ENCODE data around the gene ENPEP. TPM values are rescaled to one million over a fixed set of nuclear protein-coding genes. Genes with fewer than 3 reads are reported as not detected.

The ENPEP gene
- total RNA-seq, 1 donor from 2014 or later = 0.78 TPM

GRCh38 chr4:110610620-110610939 is 134.6 kb downstream of the ENPEP start:
- DNase-seq = no peak

- DNase-seq = no peak
Measured at GRCh38 chr4:110610940-110611831, 135.2 kb downstream of the ENPEP start.

DNA sequence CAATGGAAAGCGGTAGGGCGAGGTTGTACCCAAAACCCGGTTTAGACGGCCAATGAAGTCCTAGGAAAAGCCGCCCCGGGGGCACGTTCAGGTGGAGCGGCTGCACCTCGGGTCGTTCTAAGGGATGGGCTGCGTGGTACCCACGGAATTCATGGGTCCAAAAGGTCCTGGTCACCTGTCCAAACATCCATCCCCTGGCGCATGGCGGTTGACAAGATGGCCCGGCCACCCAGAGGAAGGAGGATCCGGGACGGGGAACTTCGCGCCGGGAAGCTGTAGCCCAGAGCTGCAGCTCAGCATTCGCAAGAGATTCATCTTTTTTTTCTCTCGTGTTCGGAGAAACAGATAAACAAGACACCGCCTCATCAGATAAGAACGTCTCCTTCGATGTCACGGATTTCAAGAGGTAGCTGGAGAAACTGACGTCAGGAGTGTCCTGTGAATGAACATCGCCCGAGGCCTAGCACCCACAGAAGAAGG is 136.1 kb downstream of the ENPEP start:
- DNase-seq = no peak

GRCh38 chr4:110612631-110613269 is 136.8 kb downstream of the ENPEP start:
- no peak for DNase-seq

GRCh38 chr4:110613745-110614144 is 137.8 kb downstream of the ENPEP start:
- no peak for DNase-seq

GRCh38 chr4:110614173-110614963 is 138.4 kb downstream of the ENPEP start:
- no peak for DNase-seq

Small RNAs within 50 kb of the gene (small RNA-seq; reads per million reads assigned to genes)
- gene RF00494 = not detected

Other genes starting within 250 kb of the ENPEP start
- not detected for gene PITX2, start 146.9 kb downstream of the ENPEP start, total RNA-seq

Data from occipital lobe (tissue), 3 donors.